Fibroblast of pulmonary artery (primary cell): ENCODE results near the gene OTUD7B.

ENCODE experiments used
- DNase-seq: peaks from one replicate; pipeline ENCODE4 v3.0.0-alpha.2; 2010; ENCODE audit warnings: low read depth
- H3K4me3 ChIP-seq: replicated peaks from 2 replicates; pipeline ENCODE4 v1.5.1; 2011; ENCODE audit warnings: low read depth, mild to moderate bottlenecking, control low read depth, low read length, moderate library complexity
- CTCF ChIP-seq: IDR thresholded peaks from 2 replicates; pipeline ENCODE4 v1.5.1; 2011; ENCODE audit warnings: mild to moderate bottlenecking, control low read depth, low read length, inconsistent platforms; ENCODE audit errors: missing control alignments

The OTUD7B gene

GRCh38 chr1:150017206-150017750, 6.8 kb upstream of the OTUD7B start:
- no peak for TF ChIP-seq CTCF
- DNase-seq: no peak
- no peak overlapping the region for H3K4me3 ChIP-seq

GRCh38 chr1:150015651-150016131, 5.2 kb upstream of the OTUD7B start:
- no peak for TF ChIP-seq CTCF
- H3K4me3 ChIP-seq: no peak overlapping the region
- DNase-seq: no peak

- no peak for DNase-seq
- H3K4me3 ChIP-seq: no peak overlapping the region
- no peak for TF ChIP-seq CTCF
Measured at GRCh38 chr1:150012611-150013010, 2.1 kb upstream of the OTUD7B start.

GRCh38 chr1:150009604-150010392, 728 bp downstream of the OTUD7B start:
- TF ChIP-seq CTCF: no peak
- peak; percentile 61 for DNase-seq

GRCh38 chr1:150008699-150009098, 1.8 kb downstream of the OTUD7B start:
- peak overlapping the region; percentile 79 for H3K4me3 ChIP-seq
- no peak for TF ChIP-seq CTCF
- DNase-seq: no peak

More at GRCh38 chr1:150009604-150010392, 728 bp downstream of the OTUD7B start:
- peak overlapping the region; percentile 79 for H3K4me3 ChIP-seq

GRCh38 chr1:150006881-150007421, 3.6 kb downstream of the OTUD7B start:
- TF ChIP-seq CTCF: no peak
- DNase-seq: peak; percentile 62
- H3K4me3 ChIP-seq: no peak overlapping the region
